GM21576 (cell line): Measurements from ENCODE around the gene BMP4.

Source experiments
- ATAC-seq: cut with Tn5 transposase; IDR thresholded peaks from one replicate; pipeline ENCODE4 v1.9.1; 2021; ENCODE audit warnings: mild to moderate bottlenecking, moderate library complexity; ENCODE audit not compliant: unreplicated experiment

BMP4 gene

GRCh38 chr14:53946404-53947093, 10.1 kb downstream of the BMP4 start:
- ATAC-seq = no peak

GRCh38 chr14:53946071-53946403, 10.6 kb downstream of the BMP4 start:
- no peak for ATAC-seq

- no peak for ATAC-seq
Observed at GRCh38 chr14:53943751-53944083, 12.9 kb downstream of the BMP4 start.

- no peak for ATAC-seq
Observed at GRCh38 chr14:53942970-53943750, 13.5 kb downstream of the BMP4 start.

GRCh38 chr14:53938136-53938837, 18.3 kb downstream of the BMP4 start:
- no peak for ATAC-seq

- ATAC-seq = no peak
Observed at GRCh38 chr14:53934778-53935414, 21.7 kb downstream of the BMP4 start.

GRCh38 chr14:53932966-53933365, 23.7 kb downstream of the BMP4 start:
- no peak for ATAC-seq

GRCh38 chr14:53929871-53930715, 26.5 kb downstream of the BMP4 start:
- no peak for ATAC-seq

- ATAC-seq = no peak
Observed at GRCh38 chr14:53927171-53927570, 29.5 kb downstream of the BMP4 start.

GRCh38 chr14:53925201-53925766, 31.3 kb downstream of the BMP4 start:
- no peak for ATAC-seq

GRCh38 chr14:53924753-53925152, 31.9 kb downstream of the BMP4 start:
- no peak for ATAC-seq

GRCh38 chr14:53921027-53921426, 35.6 kb downstream of the BMP4 start:
- no peak for ATAC-seq

GRCh38 chr14:53916239-53916638, 40.4 kb downstream of the BMP4 start:
- ATAC-seq = no peak

GRCh38 chr14:53915364-53916014, 41.1 kb downstream of the BMP4 start:
- ATAC-seq = no peak

GRCh38 chr14:53912021-53912420, 44.6 kb downstream of the BMP4 start:
- no peak for ATAC-seq

- no peak for ATAC-seq
Observed at GRCh38 chr14:53908416-53908815, 48.2 kb downstream of the BMP4 start.

- ATAC-seq = no peak
Observed at GRCh38 chr14:53902307-53902706, 54.3 kb downstream of the BMP4 start.

GRCh38 chr14:53900499-53900898, 56.1 kb downstream of the BMP4 start:
- no peak for ATAC-seq
